A549 treated with Mapracorat at 1 μM for 4 hours (cell line): Measurements from ENCODE around the gene INCA1. TPM values are rescaled to one million over a fixed set of nuclear protein-coding genes. Genes with fewer than 3 reads are reported as not detected.

Experiments
- total RNA-seq: library from RNA; stranded (reverse); fragments of 200-300 nt; extraction: Qiagen RNA extraction; gene quantifications from 5 replicates; pipeline ENCODE4 v1.2.3, GENCODE V29; 2022

INCA1 gene, protein sequence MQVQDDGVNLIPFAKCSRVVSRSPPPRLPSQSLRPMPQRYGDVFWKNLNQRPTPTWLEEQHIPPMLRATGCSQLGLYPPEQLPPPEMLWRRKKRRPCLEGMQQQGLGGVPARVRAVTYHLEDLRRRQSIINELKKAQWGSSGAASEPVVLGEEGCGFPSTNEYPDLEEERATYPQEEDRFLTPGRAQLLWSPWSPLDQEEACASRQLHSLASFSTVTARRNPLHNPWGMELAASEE
- 1.7 to 1.9 TPM (median 1.8 TPM) in 5 replicates for total RNA-seq

DNA sequence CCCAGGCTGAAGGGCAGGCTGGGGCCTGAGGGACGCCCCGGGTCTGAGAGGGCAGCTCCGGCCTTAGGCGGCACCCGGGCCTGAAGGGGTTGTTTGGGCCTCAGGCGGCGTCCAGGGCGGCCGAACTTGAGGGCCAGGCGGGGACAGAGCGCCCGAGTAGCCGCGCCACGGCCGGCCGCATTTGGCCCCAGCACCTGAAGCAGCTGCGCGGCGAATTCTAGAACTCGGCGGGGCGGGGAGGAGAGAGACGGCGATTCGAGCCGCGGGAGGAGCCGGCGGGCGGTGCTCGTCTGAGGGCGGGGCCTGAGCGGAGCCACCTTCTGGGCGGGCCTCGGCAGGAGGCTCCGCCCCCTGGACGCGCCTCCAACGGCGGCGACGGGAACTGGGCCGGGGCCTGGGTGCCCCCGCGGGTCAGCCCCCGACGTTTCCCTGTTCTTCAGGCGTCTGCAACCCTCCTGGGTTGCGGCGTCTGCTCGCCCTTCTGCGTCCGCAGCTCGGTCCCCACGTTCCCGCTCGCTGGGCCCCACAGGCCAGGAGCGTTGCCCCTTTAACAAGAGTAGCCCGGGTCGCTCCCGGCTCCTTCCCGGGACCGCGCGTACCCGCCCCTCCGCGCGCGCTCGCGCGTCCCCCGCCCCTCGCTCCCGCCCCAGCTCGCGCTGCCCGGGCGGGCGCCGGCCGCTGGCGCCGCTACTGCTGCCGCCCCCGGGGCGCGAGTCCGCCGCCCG is at the start of gene INCA1, which contains the start of gene KIF1C:
TSS of gene INCA1 (minus strand) at position 221 of the 725 bp plus-strand sequence. CDS start 3,085 bp downstream, outside the sequence.
TSS of gene KIF1C (plus strand) at position 649 of the 725 bp plus-strand sequence. CDS start 2,297 bp downstream, outside the sequence.

DNA sequence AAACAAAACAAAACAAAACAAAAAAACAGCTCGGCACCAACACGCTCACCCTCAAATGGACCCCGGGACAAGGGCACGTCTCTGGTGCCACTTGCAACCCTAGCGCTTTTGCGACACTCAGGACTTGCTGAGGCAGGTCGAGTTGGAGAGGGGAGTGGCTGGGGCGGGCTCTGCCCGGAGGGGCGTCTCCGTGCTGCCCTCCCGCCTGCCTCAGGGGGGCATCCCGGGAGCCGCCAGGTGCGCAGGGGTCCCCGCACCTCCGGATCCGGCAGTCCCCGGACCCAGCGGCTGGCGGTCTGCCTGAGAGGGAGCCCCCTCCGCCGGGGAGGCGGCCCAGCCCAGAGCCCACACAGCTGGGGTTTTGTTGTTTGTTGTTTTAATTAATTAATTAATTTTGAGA is 38.0 kb upstream of the INCA1 start, which contains the start of gene SLC52A1:
TSS of gene SLC52A1 (minus strand) at position 112 of the 400 bp plus-strand sequence. CDS start 820 bp downstream, outside the sequence.

DNA sequence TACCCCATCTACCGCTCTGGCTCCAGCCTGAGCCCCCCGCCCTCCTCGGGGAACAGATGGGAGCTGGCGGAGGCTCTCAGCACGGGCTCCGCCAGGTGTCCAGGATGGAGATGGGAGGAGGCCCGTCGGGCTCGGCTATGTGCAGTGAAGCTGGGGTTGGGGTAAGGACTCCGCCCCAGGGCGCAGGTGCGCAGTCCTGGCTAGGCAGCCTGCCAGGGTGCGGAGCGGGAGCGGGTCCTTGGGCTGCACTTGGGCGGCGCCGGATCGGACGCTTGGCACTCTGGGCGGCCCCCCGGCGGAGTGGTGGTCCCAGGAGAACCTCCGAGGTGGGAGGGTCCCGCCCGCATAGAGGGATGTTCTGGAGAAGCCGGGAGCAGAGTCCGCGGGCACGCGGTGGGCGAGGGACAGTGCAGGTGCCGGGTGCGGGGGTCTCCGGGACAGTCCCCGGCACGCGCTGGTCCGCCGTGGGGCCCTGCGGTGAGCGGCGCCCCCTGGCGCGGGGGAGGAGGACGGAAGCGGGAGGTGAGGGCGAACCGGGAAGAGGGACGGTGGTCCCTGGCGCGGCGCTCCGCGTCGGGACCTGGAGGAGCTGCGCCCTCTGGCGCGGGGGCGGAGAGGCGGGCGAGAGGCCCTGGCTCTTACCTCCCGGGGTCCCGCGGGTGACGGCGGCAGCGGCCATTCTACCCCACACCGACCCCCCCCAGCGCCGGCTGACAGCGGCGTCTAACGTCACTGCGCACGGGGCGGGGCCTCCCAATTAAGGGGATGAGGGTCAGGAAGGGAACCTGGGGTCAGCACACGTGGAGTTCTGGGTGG is 10.2 kb downstream of the INCA1 start, which contains the start of gene CAMTA2:
TSS of gene CAMTA2 (minus strand) at position 725 of the 816 bp plus-strand sequence. CDS start 1,453 bp downstream, outside the sequence.

DNA sequence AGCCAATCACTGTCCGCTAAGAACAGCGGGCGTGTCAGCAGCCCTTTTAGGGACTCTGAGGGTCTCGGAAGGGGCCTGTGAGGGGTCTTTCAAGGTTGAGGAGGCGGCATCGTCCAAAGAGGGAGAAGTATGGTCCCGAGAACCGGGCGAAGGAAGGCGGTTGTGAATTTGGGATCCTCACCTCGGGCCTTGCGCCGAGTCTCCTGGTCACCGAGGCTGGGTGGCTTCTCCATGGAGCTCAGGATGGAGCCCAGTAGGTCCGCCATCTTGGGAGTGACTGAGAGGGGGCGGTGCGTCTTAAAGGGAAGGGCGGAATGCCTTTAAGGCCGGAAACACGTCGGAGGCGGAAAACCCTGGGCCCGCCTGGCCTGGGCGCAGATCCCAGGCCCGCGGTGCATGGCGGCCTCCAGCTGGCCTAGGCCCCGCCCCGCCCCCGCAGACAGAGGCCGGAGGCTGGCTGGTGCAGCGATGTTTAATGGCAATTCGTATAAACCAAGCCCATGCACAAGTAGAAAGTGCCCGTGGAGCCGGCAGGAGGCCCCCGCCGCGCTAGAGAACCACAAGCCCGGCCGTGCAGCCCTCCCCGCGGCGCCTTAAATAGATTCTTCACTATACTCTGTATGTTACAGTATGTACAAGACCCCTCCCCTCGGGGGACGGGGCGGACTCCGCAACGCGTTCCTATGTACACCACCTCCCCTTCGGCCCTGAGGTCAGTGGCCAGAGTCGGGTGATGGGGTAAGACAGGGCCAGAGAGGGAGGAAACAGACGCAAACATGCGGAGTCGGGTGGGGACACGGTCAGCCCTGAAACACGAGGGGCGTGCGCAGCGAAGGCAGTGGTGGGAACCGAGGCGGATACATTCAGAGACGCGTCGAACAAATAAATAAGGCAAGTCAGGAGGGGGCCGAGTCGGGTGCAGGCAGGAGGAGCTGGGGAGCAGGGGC is 29.5 kb downstream of the INCA1 start, which contains the start of gene SPAG7:
TSS of gene SPAG7 (minus strand) at position 279 of the 947 bp plus-strand sequence. CDS start at position 266, 13 bp downstream.

DNA sequence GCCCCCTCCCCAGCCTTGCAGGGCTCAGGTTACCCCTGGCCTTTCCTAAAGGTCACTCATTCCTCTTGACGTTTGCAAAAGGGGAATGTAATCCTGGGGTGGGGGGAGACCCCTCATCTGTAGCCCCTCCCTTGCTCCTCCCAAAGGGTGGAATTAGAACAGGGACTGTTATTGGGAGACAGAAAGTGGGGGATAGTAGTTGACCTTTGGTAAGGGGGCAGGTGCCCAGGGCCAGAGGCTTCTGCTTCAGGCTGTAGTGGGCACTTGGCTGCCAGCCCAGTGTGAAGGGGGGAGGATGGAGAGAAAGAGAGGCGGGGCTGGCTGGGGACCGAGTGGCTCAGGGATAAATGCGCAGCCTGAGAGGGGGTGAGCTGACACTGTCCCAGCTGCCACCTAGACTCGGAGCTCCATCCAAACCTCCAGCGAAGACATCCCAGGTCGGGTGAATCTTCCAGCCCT is 46.5 kb downstream of the INCA1 start, which contains the start of gene ENO3:
TSS of gene ENO3 (plus strand) at position 374 of the 459 bp plus-strand sequence. CDS start 711 bp downstream, outside the sequence.

DNA sequence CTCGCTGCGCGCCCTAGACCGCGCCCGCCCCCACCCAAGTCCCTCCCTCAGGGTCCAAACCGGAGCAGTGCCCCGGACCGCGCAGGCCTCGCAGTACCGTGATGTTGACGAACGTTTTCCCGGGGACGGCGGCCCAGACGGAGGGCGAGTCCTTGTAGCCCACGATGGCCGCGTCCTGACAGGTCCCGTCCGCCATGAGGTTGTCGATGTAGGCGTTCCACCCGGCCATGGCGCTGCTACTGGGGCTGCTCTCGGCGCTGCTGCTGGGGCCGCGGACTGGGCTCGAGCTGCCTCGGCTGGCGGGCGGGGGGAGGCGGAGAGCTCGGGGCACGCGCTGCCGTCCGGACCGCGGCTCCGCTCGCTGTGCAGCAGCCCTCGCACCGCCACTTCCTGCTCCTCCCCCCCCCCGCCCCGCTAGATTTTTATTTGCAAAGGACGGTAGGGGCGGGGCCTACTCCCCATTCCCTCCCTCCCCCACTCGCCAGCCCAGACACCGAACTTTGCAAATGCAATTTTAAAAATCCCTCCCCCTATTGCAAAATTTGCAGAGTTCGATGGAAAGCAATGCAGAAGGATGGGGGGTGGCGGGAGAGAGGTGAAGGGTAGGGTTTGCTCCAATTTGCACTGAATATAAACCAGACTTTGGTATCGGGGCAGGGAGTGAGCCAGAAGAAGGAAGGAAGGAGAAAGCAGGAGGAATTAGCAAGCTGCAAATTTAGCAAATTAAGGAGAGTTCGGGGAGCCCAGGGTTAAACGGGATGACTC is 49.0 kb downstream of the INCA1 start, which contains the start of gene PFN1:
TSS of gene PFN1 (minus strand) at position 365 of the 765 bp plus-strand sequence. CDS start at position 229, 136 bp downstream.

DNA sequence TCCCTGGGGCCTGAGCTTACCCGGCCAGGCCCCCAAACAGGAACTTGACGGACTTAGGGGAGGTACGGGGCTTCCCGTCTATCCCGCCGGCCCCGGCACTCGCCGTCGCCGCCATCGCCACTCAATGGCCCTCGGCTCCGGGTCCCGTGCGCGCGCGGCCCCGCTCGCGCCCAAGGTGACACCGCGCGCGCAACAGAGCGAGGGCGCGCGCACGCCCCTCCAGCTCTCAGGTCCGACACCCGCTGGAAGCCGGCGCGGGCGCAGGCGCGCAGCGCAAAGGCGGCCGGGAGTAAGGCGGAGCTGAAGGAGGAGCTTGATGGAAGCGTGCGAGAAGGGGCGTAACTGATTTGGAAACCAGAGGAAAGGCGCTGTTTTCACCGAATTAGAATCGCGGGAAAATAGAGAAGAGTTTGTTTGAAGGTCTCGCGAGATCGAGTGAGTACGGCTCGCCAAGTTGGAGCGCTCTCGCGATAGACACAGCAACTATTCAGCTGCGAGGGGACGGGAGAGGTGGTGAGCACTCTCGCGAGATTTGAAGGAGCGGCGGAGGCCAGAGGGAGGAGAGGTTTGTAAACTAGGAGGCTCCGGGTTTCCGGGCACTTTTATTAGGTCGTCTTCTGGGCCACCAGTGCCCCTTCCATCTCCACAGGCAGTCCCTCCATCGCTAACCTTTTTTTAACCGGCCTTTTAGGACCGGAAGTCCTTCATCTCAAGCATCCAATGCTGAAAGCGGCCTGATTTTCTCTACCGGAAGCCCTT is 57.3 kb downstream of the INCA1 start, which contains the start of the genes RNF167 and SLC25A11:
TSS of gene RNF167 (plus strand) at position 473 of the 759 bp plus-strand sequence. CDS start 642 bp downstream, outside the sequence.
TSS of gene SLC25A11 (minus strand) at position 251 of the 759 bp plus-strand sequence. CDS start at position 115, 136 bp downstream.

Other genes starting within 250 kb of the INCA1 start
- 0.50 to 1.3 TPM (median 0.73 TPM) in 5 replicates for gene TM4SF5, start 225.6 kb downstream of the INCA1 start, total RNA-seq
- 0.68 to 1.6 TPM (median 0.81 TPM) in 5 replicates for gene VMO1, start 211.2 kb downstream of the INCA1 start, total RNA-seq
- gene GLTPD2, start 208.6 kb downstream of the INCA1 start, total RNA-seq: not detected in 5 replicates
- 471 to 505 TPM (median 471 TPM) in 5 replicates for gene PSMB6, start 201.4 kb downstream of the INCA1 start, total RNA-seq
- 21.4 to 28.4 TPM (median 23.8 TPM) in 5 replicates for gene PLD2, start 190.4 kb downstream of the INCA1 start, total RNA-seq
- 44.8 to 62.1 TPM (median 56.2 TPM) in 5 replicates for gene MINK1, start 164.2 kb downstream of the INCA1 start, total RNA-seq
- 0.16 to 0.48 TPM (median 0.28 TPM) in 5 replicates for gene C17orf107, start 98.0 kb downstream of the INCA1 start, total RNA-seq
- 0.10 TPM in 1 of 5 replicates, not detected in the others for gene CHRNE, start 94.4 kb downstream of the INCA1 start, total RNA-seq
- gene GP1BA, start 65.2 kb downstream of the INCA1 start, total RNA-seq: not detected in 5 replicates
- gene SLC25A11, start 57.5 kb downstream of the INCA1 start, total RNA-seq: 52.9 to 74.2 TPM (median 68.7 TPM) in 5 replicates
- gene RNF167, start 57.3 kb downstream of the INCA1 start, total RNA-seq: 98.8 to 148 TPM (median 117 TPM) in 5 replicates
- 2,509 to 3,080 TPM (median 2,785 TPM) in 5 replicates for gene PFN1, start 49.0 kb downstream of the INCA1 start, total RNA-seq
- 45.6 to 55.1 TPM (median 48.1 TPM) in 5 replicates for gene ENO3, start 46.4 kb downstream of the INCA1 start, total RNA-seq
- 70.3 to 89.6 TPM (median 73.0 TPM) in 5 replicates for gene SPAG7, start 29.7 kb downstream of the INCA1 start, total RNA-seq
- gene CAMTA2, start 9.8 kb downstream of the INCA1 start, total RNA-seq: 28.9 to 41.2 TPM (median 34.3 TPM) in 5 replicates
- gene KIF1C, start 428 bp upstream of the INCA1 start, total RNA-seq: 107 to 129 TPM (median 121 TPM) in 5 replicates
- gene SLC52A1, start 37.9 kb upstream of the INCA1 start, total RNA-seq: 0.42 to 0.97 TPM (median 0.76 TPM) in 5 replicates
- 0.77 to 1.2 TPM (median 0.95 TPM) in 5 replicates for gene ZFP3, start 80.9 kb upstream of the INCA1 start, total RNA-seq
- 3.4 to 5.1 TPM (median 4.0 TPM) in 5 replicates for gene ZNF232, start 114.4 kb upstream of the INCA1 start, total RNA-seq
- 0.01 to 0.06 TPM in 2 of 5 replicates, not detected in the others for gene USP6, start 118.5 kb upstream of the INCA1 start, total RNA-seq
- gene ZNF594, start 194.3 kb upstream of the INCA1 start, total RNA-seq: 0.97 to 1.7 TPM (median 1.4 TPM) in 5 replicates
- not detected in 5 replicates for gene SCIMP, start 237.3 kb upstream of the INCA1 start, total RNA-seq